DMS 273 (cell line): Measurements from ENCODE around the gene TCP11L1.
"Not testable (repeated sequence)": the region's sequence is repeated elsewhere in the genome, so short reads cannot be mapped to it uniquely, and the experiment has no call there.

Experiments used
- DNase-seq: peaks from one replicate; lab custom pipeline; 2025; ENCODE audit not compliant: unreplicated experiment; lab: John Stamatoyannopoulos, UW

TCP11L1 gene

GRCh38 chr11:33028537-33028914, 10.8 kb upstream of the TCP11L1 start:
- no peak for DNase-seq

- DNase-seq: not testable (repeated sequence)
These were observed 10.2 kb upstream of the TCP11L1 start for GRCh38 chr11:33029218-33029617.

- no peak for DNase-seq
These were observed 5.9 kb upstream of the TCP11L1 start for GRCh38 chr11:33033493-33033892.

- DNase-seq: no peak
These were observed 4.4 kb upstream of the TCP11L1 start for GRCh38 chr11:33035011-33035410.

GRCh38 chr11:33040033-33040861, 875 bp downstream of the TCP11L1 start:
- peak; percentile 69 for DNase-seq

- no peak for DNase-seq
These were observed 1.6 kb downstream of the TCP11L1 start for GRCh38 chr11:33040862-33041453.

- no peak for DNase-seq
These were observed 4.0 kb downstream of the TCP11L1 start for GRCh38 chr11:33043221-33043830.

GRCh38 chr11:33044285-33044756, 4.9 kb downstream of the TCP11L1 start:
- DNase-seq: no peak

GRCh38 chr11:33045551-33046255, 6.3 kb downstream of the TCP11L1 start:
- DNase-seq: peak; percentile 9

GRCh38 chr11:33048701-33049100, 9.3 kb downstream of the TCP11L1 start:
- DNase-seq: not testable (repeated sequence)

- not testable (repeated sequence) for DNase-seq
These were observed 10.4 kb downstream of the TCP11L1 start for GRCh38 chr11:33049565-33050408.

GRCh38 chr11:33052231-33052630, 12.9 kb downstream of the TCP11L1 start:
- DNase-seq: no peak

GRCh38 chr11:33055375-33055774, 16.0 kb downstream of the TCP11L1 start:
- DNase-seq: no peak

GRCh38 chr11:33057284-33057683, 17.9 kb downstream of the TCP11L1 start:
- DNase-seq: no peak

- DNase-seq: no peak
These were observed 20.1 kb downstream of the TCP11L1 start for GRCh38 chr11:33059331-33060007.

- DNase-seq: no peak
These were observed 20.9 kb downstream of the TCP11L1 start for GRCh38 chr11:33060271-33060670.

- DNase-seq: no peak
These were observed 22.8 kb downstream of the TCP11L1 start for GRCh38 chr11:33062137-33062536.

- DNase-seq: no peak
These were observed 24.0 kb downstream of the TCP11L1 start for GRCh38 chr11:33063326-33063881.

- DNase-seq: no peak
These were observed 24.9 kb downstream of the TCP11L1 start for GRCh38 chr11:33064033-33064825.
